GM18951 (cell line): Measurements from ENCODE around the gene KLK13.

Experiments used
- POLR2A ChIP-seq: IDR thresholded peaks from 4 replicates; pipeline ENCODE4 v1.6.1; 2011; ENCODE audit warnings: mild to moderate bottlenecking; ENCODE audit not compliant: insufficient read length, insufficient read depth; ENCODE audit errors: extremely low read depth
- in situ Hi-C: fragments of 300-500 bp; cut with MboI; formaldehyde crosslinking; loops from one replicate; pipeline ENCODE4 v1.12.0; 2022; ENCODE audit warnings: low sequenced_read_pairs, mixed read lengths, inconsistent platforms; ENCODE audit not compliant: unreplicated experiment

The KLK13 gene

DNA sequence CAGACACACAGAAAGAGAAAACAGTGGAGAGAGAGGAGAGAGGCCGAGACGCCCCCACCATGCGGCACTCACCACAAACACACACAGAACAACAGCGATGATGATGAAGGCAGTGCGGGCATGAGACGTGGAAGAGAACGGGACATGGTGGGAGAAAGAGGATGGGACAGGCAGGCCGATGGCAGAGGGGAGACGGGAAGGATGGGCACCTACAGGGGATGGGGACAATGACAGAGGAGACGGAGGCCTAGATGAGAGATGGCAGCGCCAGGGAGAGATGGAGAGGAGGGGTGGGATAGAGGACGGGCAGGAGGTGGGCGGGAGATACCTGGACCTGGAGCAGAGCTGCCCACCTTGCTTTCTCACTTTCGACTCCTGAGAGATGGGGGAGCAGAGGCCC is 18.9 kb upstream of the KLK13 start:
- in situ Hi-C loops: no loop called here
- TF ChIP-seq POLR2A: no peak

DNA sequence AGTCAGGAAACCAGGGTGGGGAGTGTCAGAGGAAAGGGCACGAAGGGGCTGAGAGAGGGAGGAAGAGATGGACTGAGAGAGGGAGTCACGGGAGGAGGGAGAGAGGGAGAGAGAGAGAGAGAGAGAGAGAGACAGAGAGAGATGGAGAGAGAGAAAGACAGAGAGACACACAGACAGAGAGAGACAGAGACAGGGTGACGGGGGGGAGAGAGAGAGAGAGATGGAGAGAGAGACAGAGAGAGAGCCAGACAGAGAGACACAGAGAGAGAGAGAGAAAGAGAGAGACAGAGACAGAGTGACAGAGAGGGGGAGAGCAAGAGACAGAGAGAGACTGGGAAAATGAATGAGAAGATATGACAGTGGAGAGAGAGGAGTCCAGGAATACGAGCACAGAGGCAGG is 18.3 kb upstream of the KLK13 start:
- in situ Hi-C loops: no loop called here
- no peak for TF ChIP-seq POLR2A

DNA sequence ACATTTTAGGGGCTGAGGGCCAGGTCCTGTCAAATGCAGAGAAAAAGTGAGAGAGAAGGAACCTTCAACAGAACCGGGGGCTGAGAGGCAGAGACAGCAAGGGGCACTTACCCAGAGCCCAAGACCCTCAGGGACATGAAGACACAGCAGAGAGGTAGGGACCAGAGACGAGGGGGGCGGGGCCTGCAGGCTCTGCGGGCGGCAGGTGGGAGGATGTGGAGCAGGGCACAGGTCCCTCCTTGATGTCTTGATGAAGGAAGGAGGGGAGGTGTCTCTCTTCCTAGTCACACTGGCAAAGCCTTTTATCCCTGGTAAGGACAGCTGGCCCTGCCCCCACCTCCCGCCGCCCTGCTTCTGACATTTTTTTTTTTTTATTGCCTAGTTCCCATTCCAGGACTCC is 17.7 kb upstream of the KLK13 start, which contains the start of gene KLK14:
Gene KLK14, minus strand, starts transcription at position 277 of the 400 bp plus-strand sequence. Its CDS starts 273 bp downstream, at position 4.
- in situ Hi-C loops: no loop called here
- TF ChIP-seq POLR2A: no peak

DNA sequence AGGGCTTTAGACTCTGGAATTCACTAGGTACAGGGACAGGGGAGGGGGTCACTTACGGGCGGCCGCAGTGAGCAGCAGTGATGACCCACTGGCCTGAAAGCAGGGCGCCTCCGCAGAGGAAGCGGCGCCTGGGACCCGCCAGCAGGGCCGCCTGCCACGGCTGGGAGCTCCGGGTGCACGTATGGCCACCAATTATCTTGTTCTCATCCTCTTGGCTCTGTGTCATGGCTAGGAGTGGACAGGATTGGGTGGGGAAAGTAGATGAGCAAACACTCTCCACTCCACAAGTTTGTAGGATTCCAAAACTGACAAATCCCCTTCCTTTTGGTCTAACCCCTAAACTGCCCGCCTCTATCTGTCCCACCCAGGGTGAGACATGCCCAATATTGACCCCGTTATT is 16.6 kb upstream of the KLK13 start:
- no peak for TF ChIP-seq POLR2A
- in situ Hi-C loops: no loop called here

DNA sequence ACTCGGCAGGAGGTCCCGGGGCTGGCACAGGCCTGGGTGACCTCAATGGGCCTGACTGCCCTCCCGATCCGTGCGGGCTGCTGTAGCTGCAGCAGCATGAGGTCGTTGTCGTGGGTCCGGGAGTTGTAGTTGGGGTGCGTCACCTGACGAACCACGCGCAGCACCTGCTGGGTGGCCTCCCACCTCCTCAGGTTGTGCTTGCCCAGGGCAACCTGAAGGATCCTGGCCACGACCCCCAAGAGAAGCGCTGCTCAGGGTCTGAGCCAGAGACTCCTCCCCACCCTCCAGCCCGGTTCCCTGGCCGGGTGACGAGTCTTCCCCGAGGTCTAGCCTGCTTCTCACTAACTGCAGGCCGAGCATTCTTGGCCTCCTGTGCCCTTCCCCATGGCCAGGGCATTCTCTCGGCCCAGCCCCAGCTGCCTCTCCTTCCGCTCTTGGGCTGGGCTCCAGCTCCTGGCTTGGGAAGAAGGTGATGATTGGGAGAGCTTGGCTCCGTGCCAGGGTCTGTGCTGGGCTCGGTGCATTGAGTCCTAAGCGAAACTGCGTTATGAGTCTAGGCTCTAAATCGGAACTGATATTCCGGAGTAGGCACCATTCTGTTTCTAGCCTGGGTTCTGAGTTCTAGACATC is 14.7 kb upstream of the KLK13 start:
- TF ChIP-seq POLR2A: no peak
- in situ Hi-C loops: no loop called here

DNA sequence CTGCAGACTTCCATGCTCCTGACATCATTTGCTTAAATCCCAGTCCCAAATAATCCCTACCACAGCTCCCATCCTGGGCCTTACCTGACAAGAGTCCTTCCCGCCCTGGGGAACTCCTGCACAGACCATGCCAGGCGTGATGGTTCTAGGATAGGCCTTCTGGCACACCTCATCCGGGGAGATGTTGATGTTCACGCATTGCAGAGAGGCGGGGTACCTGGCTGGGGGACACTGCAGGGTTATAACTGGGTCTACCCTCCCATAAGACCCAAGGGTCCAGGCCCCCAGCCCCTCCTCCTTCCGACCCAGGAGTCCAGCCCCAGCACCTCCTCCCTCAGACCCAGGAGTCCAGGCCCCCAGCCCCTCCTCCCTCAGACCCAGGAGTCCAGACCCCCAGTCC is 13.8 kb upstream of the KLK13 start:
- in situ Hi-C loops: no loop called here
- no peak for TF ChIP-seq POLR2A

DNA sequence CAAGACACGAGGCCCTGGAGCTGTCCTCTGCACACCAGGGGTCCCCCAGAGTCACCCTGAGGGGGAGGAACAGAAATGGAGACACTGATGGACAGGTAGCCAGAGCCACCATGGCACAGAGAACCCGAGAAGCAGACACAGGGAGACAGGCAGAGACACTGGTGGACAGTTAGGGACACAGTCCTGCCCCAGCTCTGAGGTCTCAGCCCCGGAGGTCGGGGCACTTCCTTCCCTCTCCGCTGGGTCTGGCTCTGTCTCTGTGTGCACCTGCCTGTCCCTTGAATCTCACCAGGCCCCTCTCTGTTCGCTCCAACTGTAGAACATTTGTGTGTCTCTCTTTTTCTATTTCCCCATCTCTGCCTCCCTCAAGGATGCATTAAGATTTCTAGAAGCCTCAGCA is 13.2 kb upstream of the KLK13 start:
- in situ Hi-C loops: no loop called here
- no peak for TF ChIP-seq POLR2A

DNA sequence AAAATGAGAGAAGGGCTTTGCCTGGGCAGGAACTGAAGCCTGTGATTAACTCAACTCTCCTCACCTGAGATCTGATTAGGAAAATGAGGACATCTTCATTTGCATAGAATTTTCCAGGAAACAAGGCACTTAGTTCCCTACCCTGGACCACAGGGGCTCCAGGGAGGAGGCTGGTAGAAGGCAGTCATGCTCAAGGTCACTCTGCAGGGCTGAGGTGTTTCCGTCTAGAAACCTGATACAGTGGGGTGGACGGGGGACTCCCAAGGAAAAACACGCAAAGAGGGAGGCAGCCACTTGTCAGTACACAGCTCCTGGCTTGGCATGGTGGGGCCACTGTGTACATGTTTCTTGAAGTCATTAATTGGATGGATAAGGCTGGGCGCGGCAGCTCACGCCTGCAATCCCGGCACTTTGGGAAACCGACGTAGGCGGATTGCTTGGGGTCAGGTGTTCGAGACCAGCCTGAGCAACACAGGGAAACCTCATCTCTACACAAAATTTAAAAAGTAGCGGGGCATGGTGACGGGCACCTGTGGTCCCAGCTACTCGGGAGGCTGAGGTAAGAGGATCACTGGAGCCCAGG is 11.8 kb upstream of the KLK13 start:
- in situ Hi-C loops: no loop called here
- TF ChIP-seq POLR2A: no peak

DNA sequence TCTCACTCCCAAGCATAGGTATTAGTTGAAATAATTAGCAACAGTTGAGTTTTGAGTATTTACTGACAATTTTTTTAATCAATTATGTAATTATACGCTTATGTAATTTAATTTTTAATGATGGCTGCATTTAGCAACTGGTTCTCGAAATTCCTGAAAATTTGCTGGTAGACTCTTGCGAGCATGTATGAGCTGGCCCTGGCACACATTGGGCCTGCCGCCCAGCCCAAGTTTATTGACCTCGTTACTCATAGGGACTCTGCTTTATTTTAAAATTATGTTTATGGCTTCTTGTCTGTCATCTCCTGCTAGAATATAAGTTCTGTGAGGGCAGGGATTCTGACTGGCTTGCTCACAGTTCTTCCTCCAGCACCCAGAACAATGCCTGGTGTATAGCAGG is 11.1 kb upstream of the KLK13 start:
- no peak for TF ChIP-seq POLR2A
- in situ Hi-C loops: no loop called here

DNA sequence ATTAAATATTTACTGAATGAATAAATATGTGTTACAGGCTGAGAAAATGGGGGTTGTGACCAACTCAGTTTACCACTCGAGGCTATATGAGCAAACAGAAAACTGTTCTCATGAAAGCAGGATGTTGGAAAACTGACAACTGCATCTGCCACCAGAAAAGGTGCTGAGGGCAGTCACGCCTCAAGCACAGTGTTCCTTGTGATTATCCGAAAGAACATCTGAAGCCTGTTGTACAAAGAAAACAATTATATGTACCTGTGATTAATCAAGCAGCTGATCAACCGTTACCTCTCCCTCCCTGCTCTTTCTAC is 6.2 kb upstream of the KLK13 start:
- no peak for TF ChIP-seq POLR2A
- in situ Hi-C loops: no loop called here

DNA sequence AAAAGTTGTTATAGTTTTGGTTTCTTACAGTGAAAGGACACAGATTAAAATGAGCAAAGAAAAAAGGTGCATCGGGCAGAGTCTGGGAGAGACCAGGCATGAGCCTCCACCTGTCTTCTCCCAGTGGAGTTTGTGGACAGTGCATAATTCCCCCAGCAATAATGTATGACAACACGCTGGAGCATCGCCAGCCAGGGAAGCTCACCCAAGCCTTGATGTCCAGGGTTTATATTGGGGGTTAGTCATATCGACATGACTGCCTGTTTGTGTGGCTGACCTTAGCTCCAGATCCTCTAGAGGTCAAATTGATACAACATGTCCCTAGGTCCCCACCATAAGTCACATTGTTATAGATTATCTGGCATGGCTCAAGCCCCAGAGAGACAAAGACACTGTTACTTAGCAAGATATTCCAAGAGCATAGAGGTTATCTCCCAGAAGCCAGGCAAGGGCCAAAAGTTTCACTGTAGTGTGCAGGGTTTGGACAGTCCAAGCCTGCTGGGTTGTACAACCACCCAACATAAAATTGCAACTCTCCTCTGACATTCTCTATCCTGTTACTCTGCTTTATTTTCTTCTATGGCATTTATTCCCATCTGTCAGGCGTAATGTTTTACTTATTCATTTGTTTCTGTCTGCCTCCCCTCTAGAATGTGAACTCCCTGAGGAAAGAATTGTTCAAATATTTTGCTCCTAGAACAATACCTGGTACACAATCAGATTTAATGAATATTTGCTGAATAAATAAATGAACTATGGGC is 5.6 kb upstream of the KLK13 start:
- in situ Hi-C loops: no loop called here
- TF ChIP-seq POLR2A: no peak

DNA sequence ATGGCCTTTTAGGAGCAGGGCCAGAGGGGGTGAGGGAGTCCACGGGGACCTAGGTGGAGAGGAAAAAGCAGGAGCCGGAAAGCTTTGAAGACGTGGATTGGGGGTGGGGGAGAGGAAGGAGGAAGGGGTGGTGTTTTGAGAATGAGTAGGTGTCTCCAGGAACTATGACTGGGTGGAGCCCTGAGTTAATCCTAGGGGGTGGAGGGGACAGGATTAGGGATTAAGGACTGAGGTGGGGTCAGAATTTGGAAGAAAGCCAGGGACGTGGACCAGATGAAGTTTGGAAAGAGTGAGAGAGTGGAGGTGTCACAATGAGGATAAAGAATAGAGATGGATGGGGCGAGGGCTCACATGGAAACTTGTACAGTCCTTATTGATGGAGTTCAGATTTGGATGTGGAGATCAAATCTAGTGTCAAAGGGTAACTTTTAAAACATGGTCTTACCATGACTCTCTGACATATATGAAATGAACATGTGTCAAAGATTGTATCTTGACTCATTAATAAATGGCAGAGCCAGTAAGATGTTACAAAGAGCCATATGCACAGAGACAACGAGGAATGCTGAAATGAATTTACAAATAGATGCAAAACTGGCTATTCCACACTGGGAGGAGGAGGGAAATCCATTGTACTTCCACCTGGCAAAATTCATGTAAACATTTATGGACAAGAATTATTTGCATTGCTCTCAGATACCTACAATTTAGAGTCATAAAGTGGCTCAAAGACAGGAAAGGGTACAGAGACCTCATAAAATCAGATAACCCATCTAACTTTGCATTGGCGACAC is 1.7 kb upstream of the KLK13 start:
- no peak for TF ChIP-seq POLR2A
- in situ Hi-C loops: no loop called here

DNA sequence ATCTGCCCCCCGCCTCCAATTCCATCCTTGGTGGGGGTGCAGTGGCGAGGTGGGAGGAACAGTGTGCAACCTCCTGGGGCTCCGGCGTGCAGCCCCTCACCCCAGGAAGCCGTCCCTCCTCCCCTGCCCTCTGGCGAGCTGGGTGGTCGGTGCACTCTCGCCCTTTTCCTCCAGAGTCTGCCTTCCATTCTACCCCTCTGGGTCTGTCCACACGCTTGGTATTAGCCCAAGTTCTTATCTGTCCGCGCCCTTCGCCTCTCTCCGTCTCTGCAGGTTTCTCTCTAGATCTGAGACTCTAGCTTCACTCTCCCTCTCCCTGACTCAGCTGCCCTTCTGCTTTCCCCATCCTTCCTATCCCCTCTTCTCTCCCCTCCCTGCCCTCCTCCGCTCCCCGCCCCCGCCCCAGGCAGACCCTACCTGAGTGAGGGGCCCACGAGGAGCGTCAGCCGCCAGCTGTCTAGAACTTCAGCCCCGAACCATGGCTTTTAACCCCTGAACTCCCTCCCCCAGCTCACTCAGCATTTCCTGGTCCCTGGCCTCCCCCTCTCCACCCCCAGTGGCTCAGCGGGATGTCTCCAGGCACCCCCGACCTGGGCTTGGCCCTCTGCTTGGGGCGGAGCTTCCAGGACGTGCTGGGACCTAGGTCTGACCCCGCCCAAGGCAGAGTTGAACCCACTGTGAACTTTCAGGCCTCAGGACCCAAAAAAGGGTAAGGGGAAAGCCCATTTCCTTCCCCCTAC is 499 bp upstream of the KLK13 start:
- no peak for TF ChIP-seq POLR2A
- in situ Hi-C loops: no loop called here
